ENCODE results near the gene RASD1.

Gene RASD1

DNA sequence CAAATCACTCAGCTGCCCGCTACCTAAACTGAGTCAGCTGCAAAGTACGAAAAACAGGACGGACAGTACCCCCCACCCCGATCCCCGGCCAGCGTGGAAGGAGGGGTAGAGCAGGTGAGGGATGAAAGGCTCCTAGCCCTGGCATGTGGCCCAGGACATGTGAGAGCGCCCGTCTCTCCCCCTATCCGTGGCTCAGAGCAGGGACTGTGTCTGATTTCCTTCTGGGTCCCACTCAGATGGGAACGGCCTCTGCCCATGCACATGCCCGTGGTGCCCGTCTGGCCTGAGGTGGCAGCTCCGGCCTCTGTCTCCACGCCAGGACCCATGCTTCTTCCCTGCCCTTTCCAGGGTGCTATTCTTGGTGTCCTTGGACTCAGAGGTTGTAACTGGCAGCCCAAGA lies 30.2 kb upstream of the RASD1 start:
- DNase-seq = no peak

DNA sequence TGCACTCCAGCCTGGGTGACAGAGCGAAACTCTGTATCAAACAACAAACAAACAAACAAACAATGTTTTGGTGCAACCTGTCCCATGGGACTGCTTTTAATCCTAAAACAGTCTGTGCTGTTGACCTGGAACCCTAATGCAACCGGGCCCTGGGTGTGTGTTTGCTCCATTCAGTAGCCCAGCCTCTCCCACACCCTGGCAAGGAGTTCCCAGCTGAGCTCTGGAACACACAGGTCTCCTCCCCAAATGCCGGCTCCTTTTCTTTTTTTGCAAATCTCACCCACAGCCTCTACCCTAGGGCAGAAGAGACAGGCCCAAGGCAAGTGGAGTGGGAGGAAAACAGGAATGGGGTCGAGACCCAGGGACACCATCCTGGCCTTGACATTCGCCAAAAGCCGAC lies 29.8 kb upstream of the RASD1 start:
- no peak for DNase-seq

DNA sequence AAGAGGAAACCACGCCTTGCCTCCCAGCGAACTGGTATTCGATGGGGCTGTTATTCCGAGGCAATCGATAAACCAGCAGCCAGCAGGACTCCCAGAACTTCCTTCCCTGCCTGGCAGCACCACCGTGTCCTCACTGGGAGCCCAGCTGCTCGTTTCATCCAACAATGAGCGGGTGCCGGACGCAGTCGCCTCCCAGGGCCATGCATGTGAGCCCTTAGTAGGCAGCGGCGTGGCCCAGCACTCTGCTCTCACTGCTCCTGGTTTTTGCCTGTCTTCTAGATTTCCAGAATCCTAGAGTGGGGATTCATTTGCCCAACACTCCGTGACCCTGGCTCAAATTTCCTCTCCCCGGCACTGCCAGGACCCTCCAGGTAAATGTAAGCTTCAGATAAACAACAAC lies 29.1 kb upstream of the RASD1 start:
- DNase-seq = no peak

DNA sequence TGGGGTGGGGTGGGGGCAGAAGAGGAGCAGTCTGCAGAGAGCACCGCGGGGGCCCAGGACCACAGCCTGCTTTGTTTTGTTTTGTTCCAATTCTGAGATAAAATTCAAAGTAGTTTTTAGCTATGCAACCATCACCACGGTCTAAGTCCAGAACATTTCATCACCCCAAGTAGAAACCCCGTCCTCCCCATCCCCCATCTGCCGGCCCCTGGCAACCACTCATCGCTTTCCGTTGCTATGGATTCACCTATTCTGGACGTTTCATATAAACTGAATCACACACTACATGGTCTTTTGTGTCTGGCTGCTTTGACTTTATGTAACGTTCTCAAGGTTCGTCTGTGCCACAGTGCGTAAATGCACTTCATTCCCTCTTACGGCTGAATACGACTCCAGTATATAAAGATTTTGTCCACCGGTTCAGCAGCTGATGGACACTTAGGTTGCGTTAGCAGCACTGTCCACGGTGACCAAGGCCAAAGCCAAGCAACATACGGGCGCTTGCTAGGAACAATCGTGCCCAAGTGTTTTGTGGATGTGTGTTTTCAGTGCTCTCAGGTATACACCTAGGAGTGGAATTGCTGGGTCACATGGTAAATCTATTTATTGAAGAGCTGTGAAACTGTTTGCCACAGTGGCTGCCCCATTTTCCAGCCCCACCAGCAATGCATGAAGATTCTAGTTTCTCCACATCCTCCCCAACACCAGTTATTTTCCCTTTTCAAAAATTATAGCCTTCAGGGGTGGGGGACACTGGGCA lies 27.7 kb upstream of the RASD1 start:
- DNase-seq = no peak

DNA sequence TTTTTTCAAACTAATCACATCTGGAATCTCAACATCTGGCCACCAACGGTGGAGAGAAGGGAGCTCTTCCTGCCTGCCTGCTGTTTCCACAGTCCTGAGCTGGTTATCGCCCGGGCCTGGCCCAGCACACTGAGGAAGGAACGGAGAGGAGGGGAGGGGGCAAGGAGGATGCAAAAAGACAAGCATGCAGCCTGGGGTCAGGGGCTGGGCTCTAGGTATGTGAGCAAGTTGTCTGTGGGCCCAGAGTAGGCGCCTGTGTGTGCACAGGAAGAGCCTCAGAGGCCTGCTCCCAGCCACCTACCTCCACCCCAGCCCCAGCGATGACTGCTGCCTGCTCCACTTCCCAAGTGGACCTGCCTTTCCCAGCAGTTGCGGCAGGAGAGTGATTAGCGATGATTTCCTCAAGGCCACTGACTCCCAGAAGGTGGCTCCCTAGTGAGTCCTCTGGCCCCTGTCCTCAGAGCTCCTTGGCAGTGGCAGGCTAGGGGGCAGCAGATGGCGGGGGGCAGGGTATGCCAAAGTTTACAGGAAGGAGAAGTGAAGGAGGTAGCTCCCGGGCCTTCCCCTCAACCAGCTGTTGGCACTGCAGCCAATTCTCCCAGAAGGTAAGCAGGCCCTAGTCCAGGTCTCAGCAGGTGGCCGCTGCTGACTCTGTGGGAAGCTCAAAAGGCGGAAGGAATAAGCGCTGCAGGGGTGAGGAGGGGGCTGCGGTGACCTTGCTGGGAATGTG lies 27.0 kb upstream of the RASD1 start:
- no peak for DNase-seq

DNA sequence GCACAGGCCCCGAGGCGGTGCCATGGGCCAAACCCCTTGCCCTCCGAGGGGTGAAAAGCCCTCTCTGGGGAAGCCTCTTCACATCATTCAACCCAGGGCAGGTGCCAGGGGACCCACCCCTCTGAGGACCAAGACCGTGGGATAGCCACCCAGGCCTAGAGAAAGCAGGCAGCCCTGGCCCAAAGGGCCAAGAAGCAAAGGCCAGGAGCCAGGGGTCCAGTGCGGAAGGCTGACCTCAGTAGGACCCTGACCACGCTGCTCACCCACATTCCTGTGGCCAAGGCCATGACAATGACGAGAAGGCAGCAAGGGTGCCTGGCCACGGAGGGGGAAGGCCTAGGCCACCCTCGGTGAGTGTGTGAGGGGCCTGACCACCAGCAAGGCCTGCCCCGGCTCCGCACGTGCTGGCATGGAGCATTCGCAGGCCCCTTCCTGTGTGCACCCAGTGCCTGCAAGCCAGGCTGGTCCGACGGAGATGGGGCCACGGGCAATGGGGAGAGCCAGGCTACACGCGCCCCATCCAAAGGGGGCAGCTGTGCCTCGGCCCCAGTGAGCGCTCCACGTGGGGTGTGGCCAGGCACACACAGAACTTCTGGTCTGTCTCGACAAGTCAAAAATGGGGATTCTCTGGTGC lies 24.5 kb upstream of the RASD1 start:
- no peak for DNase-seq

DNA sequence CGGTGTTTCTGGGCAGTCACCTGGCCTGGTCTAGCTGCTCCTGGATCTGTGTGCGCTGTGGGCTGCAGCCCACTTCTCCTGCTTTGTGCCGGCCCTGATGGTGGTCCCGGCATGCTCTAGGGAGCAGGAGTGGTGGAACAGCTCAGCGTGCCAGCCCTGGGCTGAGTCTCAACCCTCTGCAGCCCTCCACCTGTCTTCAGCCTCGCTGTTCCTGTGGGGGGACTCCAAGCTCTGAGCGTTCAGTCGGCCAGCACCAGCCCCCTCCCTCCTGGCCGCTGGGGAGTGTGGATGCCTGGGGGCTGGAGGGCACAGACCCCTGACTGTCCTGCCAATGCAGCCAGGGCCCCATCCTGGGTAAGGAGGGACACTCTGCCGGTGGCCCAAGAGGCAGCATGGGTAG lies 23.7 kb upstream of the RASD1 start:
- DNase-seq = no peak

DNA sequence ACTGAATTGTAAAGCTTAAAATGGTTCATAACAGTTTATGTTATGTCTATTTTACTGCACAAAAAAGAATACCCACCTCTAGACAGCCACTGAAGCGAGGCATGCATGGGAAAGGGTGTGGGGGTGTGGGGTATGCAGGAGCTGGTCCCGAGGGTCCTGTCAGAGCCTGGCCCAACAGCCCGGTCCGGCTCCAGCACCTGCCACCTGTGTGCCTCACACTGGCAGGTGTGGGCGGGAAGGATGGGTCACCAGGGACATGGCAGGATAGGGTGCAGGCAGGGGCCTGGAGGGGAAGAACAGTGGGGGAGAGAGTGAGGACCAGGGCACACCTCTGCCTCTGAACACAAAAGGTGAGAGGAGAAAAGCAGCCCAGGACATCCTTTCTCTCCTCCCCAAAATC lies 22.8 kb upstream of the RASD1 start:
- no peak for DNase-seq

DNA sequence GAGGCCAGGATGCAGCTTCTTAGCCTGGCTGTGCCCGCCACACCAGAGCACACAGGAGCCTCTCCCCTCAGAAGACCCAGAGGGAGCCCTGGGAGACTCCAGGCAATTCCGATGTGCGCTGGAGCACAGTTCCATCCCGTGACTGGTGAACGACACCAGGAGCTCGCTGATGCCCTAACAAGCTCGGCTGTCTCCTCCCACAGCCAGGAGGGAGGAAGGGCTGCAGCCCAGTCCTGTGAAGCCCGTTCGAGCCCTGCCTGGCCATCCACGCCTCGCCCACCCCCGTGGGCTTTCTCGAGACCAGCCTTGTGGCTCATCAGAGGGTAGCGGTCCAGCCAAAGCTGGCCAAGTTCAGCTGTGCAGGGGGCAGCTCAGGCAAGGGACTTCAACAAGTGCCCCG lies 21.8 kb upstream of the RASD1 start:
- DNase-seq = no peak

DNA sequence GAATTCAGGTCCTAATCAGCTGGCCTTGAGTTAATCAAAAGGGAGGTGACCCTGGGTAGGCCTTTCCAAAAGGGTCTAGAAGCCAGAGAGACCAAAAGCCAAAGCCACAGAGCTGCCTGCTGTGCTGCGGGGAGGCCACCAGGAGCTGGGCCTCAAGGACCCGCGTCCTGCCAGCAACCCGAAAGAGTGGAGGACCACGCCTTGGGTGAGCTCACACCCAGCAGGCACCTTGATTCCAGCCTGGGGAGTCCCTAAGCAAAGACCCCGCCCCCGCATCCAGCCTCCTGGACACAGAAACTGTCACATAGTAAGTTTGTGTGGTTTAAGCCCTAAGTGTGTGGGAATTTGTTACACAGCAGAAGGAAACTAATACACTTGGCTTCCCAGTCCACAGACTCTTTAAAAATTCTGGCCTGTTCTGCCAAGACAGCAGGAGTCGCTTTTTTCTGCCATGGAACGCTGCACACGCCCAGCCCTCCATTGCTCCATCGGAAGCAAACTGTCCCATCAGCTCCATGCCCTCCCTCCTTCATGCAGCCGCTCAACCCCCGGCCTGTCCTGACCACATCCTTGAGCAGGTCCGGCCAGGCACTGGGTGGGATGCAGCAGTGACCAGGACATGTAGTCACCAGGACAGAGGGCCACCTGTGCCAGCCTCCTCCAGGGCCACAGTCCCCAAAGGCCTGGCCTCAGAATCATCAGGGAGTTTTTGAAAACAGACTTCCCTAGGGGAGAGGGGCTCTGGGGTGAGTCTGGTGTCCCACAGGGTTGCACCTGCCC lies 20.9 kb upstream of the RASD1 start:
- DNase-seq = no peak

DNA sequence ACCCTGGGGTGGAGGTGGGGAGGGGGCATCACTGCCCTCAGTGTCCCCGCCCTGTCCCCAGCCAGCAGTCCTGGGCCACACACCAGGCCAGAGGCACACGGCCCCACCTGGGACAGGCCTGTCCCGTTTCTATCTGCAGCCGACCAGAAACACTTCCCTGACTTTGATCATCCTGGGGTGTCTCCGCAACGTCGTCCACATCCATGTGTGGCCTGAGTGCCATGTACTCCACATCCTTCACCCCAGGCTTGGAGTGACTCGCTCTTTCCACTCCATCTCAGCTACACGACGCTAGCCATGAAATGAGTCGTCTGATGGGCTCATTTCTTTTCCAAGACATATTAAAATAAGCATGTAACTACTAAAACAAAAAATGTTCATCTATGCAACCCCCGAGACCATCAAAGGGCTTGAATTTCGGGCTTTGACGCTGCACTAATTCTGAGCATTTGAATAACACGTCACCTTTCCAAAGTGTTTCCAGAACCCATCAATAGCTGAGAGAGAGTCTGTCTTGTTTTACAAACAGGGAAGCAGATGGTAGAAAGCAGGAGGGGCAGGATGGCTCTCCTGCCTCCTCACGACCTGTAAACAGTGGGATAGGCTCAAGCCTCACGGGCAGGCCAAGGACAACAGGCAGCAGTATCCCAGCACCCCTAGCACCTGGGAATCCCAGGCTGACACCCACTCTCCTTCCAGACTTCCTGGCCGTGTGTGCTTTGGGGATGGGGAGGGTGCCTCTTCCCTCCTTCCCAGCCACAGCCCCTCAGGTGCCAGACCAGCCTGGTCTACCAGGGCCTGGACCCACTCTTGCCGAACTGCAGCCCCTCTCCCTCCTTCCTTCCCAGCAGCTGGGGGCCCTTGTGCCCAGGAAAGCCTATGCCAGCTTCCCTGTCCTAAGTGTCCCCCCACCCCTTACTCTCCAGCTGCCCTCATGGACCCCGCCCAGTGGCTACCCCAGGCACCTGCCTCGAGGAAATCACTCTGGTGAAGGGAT lies 20.0 kb upstream of the RASD1 start:
- no peak for DNase-seq

DNA sequence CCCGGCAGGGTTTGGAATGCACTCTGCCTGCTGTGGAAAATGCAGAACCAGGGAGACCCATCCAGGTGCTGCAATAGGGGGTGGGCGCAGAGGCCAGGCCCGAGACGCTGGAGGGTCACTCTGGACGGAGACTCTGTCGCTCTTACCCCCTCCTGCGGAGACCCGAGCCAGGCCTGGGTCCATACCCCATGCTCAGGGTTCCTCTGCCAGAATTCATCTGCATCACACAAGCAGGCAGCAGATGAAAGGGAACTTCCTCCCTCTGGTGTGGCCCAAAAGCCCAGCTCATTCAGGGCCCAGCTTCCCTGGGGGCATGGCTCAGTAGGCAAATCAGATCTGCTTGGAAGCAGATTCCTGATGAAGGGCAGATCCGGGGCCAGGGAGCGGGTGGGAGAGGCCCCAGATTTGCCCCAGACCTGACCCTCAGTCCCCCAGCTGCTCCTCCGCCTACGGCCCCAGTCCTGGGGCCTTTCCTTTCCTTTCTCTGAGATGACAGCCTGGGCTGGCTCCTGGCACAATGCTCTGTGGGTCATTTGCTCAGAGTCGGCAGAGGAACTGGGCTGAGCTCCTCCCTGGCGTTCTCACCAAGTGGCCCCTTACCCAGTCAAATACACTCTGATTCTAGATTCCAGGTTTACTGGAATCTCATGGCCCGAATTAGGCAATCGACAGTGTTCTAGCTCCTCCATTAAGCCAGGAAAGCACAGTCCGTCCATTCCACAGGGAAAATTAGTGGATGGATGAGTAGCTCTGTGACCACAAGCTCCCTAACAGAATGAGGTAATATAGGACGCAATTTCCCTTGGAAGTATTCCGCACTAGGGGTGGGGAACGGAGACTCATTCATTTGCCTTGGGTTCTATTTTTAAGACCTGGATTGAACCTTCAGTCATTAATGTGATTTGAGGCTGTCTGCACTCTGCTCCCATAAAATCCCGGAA lies 19.1 kb upstream of the RASD1 start:
- DNase-seq = no peak

DNA sequence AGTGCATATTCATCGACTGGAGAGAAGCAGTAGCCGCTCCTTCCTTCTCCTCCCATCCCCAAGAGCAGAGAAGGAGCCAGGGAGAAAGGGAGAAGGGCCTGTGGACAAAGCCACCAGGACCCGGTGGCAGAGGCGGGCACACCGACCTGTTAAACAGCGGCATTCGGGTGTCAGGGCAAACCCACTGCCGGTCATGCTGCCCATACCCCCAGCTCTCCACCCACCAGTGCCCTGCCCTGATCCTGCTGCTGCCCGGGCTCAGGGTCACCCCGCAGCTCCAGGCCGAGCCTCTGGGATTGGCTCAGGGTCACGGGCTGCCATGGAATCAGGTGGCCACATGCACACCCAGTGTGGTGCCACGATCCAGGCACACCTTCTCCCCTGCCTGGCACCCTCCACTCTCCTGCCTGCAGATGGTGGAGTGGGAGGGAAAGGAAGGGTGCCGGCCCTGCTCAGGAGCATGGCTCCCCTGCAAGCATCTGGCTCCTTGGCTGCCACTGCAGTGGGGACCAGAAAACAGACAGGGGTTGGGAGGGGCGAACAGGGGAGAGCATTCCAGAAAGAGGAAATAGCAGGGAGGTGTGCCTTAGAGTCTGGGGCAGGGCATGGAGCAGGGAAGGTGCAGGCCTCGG lies 18.3 kb upstream of the RASD1 start:
- no peak for DNase-seq

DNA sequence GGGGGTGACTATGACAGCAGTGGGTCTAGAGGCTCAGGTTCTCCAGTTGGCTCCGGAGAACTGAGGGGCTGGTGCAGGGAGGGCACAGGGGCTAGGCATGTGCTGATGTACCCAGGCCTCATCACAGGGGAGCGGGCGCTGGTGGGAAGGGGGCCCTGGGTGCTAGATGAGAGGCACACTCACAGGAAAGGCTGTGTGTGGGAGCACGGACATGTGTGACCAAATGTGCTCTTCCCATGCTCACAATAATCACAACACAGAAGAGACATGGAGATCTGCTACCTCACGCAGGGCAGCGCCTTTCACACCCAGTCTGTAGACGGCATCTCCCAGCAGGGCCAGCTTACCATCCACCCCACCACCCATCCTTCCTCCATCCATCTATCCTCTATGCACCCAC lies 17.4 kb upstream of the RASD1 start:
- no peak for DNase-seq

DNA sequence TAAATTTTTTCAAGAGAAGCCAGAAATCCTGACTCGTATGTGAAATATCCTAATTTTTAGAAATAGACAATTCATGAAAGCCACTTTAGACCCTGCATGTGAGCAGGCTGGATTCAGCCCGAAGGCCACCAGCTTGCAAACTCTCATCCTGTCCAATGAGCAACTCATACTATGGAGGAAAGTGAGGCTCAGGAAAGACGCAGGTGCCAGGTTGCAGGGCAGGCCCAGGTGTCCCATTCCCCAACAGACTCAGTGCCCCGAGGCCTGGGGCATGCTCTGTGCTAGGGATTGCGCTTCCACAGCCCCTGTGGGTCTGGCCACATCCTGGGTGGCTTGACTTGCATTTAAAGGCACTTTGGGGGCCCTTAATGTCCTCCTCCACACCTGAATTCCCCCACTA lies 16.7 kb upstream of the RASD1 start:
- no peak for DNase-seq

DNA sequence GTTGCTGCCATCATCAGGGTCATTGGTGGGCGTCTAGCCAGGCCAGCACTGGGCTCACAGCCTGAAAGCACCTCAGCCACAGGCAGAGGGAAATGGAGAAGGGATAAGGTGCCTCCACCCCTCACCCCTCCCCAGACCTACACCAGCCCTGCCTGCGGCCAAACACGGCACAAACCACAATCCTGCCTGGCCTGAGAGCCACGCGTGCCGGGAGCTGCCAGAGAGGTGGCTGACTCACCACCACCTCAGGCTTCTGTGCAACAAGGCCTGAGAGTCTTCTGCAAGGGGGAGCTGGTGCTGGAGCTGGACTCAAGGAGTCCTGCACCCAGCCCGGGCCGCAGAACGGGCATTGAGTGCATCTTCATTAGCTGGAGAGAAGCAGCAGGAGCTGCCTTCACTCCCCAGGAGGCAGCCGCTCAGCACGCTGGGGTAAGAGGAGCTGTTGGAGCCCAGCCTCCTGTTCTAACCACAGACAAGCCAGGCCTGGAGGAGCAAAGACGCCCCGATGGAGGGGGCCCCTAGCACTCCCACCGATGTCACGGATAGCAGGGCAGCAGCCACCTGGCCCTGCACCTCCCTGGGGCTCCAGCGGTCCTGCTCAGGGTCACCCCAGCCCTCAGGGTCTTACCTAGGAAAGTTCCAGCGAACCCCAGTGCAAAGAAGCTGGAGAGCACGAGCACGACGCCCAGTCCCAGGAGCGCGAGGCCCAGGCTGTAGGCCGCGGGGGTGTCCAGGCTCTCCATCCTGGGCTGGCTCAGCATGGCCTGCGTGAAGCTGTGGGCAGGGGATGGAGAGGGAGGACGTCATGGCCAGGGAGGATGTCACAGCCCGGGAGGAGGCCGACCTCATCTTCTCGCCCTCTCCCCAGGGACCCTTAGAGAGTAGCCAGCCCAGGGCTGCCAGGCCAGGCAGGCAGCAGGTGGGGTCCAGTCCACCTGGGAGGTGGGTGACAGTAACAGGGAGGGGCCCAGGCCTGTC lies 16.0 kb upstream of the RASD1 start:
- DNase-seq = no peak

DNA sequence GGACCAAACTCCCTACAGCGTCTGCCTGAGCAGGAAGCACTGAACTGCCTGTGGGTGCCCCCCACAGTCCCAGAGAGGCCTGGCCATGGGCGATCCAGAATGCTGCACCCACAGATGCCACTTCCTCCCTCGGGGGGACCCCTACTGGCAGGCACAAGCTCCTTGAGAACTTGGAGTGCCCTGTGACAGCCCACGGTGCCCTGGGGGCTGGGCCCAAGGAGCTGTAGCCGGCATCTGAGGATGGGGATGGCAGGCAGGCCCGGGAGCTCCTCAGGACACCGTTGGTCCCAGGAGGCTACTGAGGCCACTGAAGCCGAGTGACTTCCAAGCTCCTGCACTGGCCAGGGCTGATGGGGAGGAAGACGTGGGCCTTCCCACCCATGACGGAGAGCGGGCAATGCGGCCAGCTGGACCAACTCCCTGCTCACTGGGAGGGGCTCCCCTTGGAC lies 15.1 kb upstream of the RASD1 start:
- DNase-seq = no peak

DNA sequence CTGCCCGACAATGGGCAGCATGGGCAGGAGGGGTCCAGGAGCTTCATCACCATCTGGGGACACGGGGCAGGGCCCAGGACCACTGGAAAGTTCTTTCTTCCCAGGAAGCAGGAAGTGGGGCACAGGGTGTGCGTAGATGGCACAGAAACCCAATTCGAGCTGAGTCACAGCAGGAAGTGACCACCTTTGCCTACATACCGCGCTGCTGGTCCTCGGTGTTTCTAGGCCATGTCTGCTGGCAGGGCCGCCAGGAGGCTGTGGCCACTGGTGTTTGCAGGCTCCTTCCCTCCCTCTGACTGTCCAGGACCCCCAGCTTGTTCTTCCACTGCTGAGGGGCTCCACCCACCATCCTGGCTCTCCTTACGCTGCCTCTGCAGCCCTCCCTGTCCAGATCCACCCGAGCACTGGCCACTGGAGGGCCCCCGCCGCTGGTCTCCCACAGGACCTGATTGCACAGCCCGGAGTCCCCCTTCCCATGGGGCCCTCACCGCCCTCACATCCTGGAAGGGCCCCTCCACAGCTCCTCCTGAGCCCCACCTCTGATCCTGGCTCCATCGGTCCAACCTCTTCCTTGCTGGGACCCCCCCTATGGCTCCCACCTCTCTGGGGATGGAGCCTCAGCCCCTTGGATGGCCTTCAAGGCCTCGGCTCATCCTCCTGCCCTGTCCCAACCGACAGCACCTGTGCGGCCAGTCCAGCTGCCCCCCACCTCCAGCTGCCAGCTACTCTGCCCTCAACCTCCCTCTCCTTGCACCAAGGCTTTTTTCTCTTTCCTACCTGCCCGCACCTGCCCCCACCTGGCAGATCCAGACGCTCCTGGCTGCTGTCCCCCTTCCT lies 14.5 kb upstream of the RASD1 start:
- DNase-seq = no peak

All from stimulated activated CD8-positive, alpha-beta memory T cell treated with anti-CD3 and anti-CD28 coated beads, Interleukin-4, amount 100 ng/mL, for 48 hours (primary cell).